GM12878 (cell line): ENCODE results near the gene SLC22A23. TPM values are rescaled to one million over a fixed set of nuclear protein-coding genes. Genes with fewer than 3 reads are reported as not detected.

Experiments used
- ATAC-seq: fragments of 200-7000 bp; cut with Tn5 transposase; 3 replicates; pipeline ENCODE4 v1.9.1; 2020; ENCODE audit warnings: mild to moderate bottlenecking, moderate library complexity
- BruUV-seq: library from RNA; stranded (reverse); fragments of 400-500 nt; replicated peaks from 2 replicates; lab custom pipeline; 2021; lab: Mats Ljungman, UMichigan
- CTCF ChIA-PET: fragments of 300-600 bp; sonication (Branson Sonifier 250); formaldehyde crosslinking; extraction: SDS; loops from one replicate; lab custom pipeline; 2021; ENCODE audit warnings: inconsistent platforms; lab: Yijun Ruan, JAX
- POLR2A ChIA-PET: fragments of 350-600 bp; formaldehyde crosslinking; extraction: SDS; loops from one replicate; lab custom pipeline; 2021; ENCODE audit warnings: inconsistent platforms; lab: Charles Lee
- RAD21 ChIA-PET: fragments of 300-600 bp; sonication (Branson Sonifier 250); formaldehyde crosslinking; loops from one replicate; lab custom pipeline; 2023; ENCODE audit warnings: antibody characterized with exemption; ENCODE audit not compliant: unreplicated experiment; lab: Charles Lee
- SMC1A ChIA-PET: fragments of 300-600 bp; sonication (Branson Sonifier 250); formaldehyde crosslinking; loops from one replicate; lab custom pipeline; 2023; ENCODE audit not compliant: unreplicated experiment, uncharacterized antibody; lab: Charles Lee
- DNase-seq: peaks from one replicate; pipeline ENCODE4 v3.0.0-alpha.2; 2011; ENCODE audit warnings: low read depth, low spot score
- FAIRE-seq: peaks from 3 replicates; lab custom pipeline; 2011; peaks lifted over from hg19 to GRCh38; lab: Jason Lieb, UNC
- H2AFZ ChIP-seq: 2 replicates; pipeline ENCODE4 v1.6.0; 2011; ENCODE audit warnings: low read depth, low read length, control low read depth; ENCODE audit not compliant: control insufficient read depth
- H3K27ac ChIP-seq: 2 replicates; pipeline ENCODE4 v1.5.1; 2011; ENCODE audit warnings: control low read depth; ENCODE audit not compliant: control insufficient read depth, insufficient read depth
- H3K27me3 ChIP-seq, 2 experiments: replicated peaks in 1 of 2; 2 replicates each; pipeline versions ENCODE4 v1.6.0 to v1.6.1; 2011; ENCODE audit warnings: low read length in 1 of 2; ENCODE audit not compliant: control insufficient read depth in 2 of 2, insufficient read depth in 2 of 2
- H3K36me3 ChIP-seq, 2 experiments: 2 replicates each; pipeline ENCODE4 v1.5.1; 2011; ENCODE audit warnings: low read length in 1 of 2; ENCODE audit not compliant: control insufficient read depth in 2 of 2, insufficient read depth in 2 of 2
- H3K4me1 ChIP-seq: 2 replicates; pipeline ENCODE4 v1.6.1; 2011; ENCODE audit warnings: mild to moderate bottlenecking, low read length, moderate library complexity, mixed read lengths; ENCODE audit not compliant: control insufficient read depth, insufficient read depth
- H3K4me2 ChIP-seq: 2 replicates; pipeline ENCODE4 v1.6.0; 2011; ENCODE audit warnings: control low read depth; ENCODE audit not compliant: control insufficient read depth, insufficient read depth
- H3K4me3 ChIP-seq: fragments of 200-600 bp; sonication (generic); 2 replicates; pipeline ENCODE4 v1.5.1; 2016
- H3K79me2 ChIP-seq: 2 replicates; pipeline ENCODE4 v1.6.0; 2011; ENCODE audit warnings: low read length; ENCODE audit not compliant: control insufficient read depth, insufficient read depth
- H3K9ac ChIP-seq: 2 replicates; pipeline ENCODE4 v1.8.0; 2011; ENCODE audit warnings: low read length, control low read depth, mixed read lengths; ENCODE audit not compliant: control insufficient read depth, insufficient read depth
- H3K9me3 ChIP-seq: replicated peaks from 3 replicates; pipeline ENCODE4 v1.5.1; 2011; ENCODE audit warnings: mild to moderate bottlenecking, low read length; ENCODE audit not compliant: control insufficient read depth, insufficient read depth
- H4K20me1 ChIP-seq: 2 replicates; pipeline ENCODE4 v1.6.0; 2011; ENCODE audit not compliant: control insufficient read depth, insufficient read depth
- ASH2L ChIP-seq: fragments of 300-600, 200-600 bp; sonication (generic); IDR thresholded peaks from 2 replicates; pipeline ENCODE4 v1.6.1; 2017; ENCODE audit warnings: low read depth, mild to moderate bottlenecking, borderline replicate concordance
- CHD2 ChIP-seq: IDR thresholded peaks from 2 replicates; pipeline ENCODE4 v1.6.1; 2011; ENCODE audit warnings: low read depth, low read length, improper control_type of control experiment, borderline replicate concordance
- CHD4 ChIP-seq: fragments of 200-600 bp; sonication (generic); IDR thresholded peaks from 2 replicates; pipeline ENCODE4 v1.6.1; 2016; ENCODE audit warnings: mild to moderate bottlenecking
- JUNB ChIP-seq: IDR thresholded peaks from 2 replicates; pipeline ENCODE4 v1.6.1; 2016; ENCODE audit warnings: antibody characterized with exemption, mild to moderate bottlenecking
- POLR2AphosphoS5 ChIP-seq: IDR thresholded peaks from 2 replicates; pipeline ENCODE4 v1.6.1; 2011; ENCODE audit warnings: mild to moderate bottlenecking, low read length, inconsistent platforms
- TCF7 ChIP-seq: IDR thresholded peaks from 2 replicates; pipeline ENCODE4 v1.6.1; 2014; ENCODE audit warnings: antibody characterized with exemption, borderline replicate concordance
- WGBS: methylation state at CpG from one replicate; pipeline ENCODE4 v1.1.6; 2016; ENCODE audit warnings: low lambda C conversion rate; ENCODE audit not compliant: insufficient replicate concordance, insufficient coverage; ENCODE audit errors: missing lambda C conversion rate; 5-methylcytosine and 5-hydroxymethylcytosine counted together
- in situ Hi-C: fragments of 300-500 bp; cut with MboI; formaldehyde crosslinking; loops from 9 replicates; pipeline ENCODE4 v1.14.3; 2018; ENCODE audit warnings: mixed read lengths
- intact Hi-C: fragments of 100-400 bp; cut with micrococcal nuclease; formaldehyde crosslinking; loops from one replicate; pipeline ENCODE4 v1.14.2; 2022; ENCODE audit not compliant: unreplicated experiment
- polyA plus RNA-seq, 11 experiments: library from polyadenylated mRNA; depleted of rRNA in 4 of 11; unstranded in 6 of 11; stranded (reverse) in 5 of 11; fragments of >200 nt; fragmentation: Nextera tagmentation in 4 of 11; fragmentation: Illumina TruSeq in 1 of 11; extraction: Ambion mirVana in 4 of 11; extraction: Trizol in 1 of 11; gene quantifications; 1 replicate in 1 of 11; 2 replicates in 10 of 11; pipeline versions ENCODE4 v1.2.1 to v1.2.3, GENCODE V29; 2011 to 2016; ENCODE audit warnings: inconsistent platforms in 2 of 11, missing spikeins in 2 of 11, low read depth in 1 of 11
- total RNA-seq, 4 experiments: library from RNA; depleted of rRNA in 3 of 4; stranded (reverse); fragments of >200 nt in 3 of 4; fragmentation: Illumina TruSeq in 1 of 4; extraction: Trizol in 1 of 4; gene quantifications; 2 replicates each; pipeline versions ENCODE4 v1.2.1 to v1.2.3, GENCODE V29; 2013 to 2021
- TF ChIP-seq, protein P1 (sequence below): fragments of 450-650 bp; IDR thresholded peaks from 2 replicates; pipeline ENCODE4 v1.6.1; 2017; ENCODE audit warnings: mild to moderate bottlenecking, moderate library complexity
- TF ChIP-seq, protein P2 (sequence below): fragments of 450-650 bp; IDR thresholded peaks from 2 replicates; pipeline ENCODE4 v1.6.1; 2017; ENCODE audit warnings: borderline replicate concordance

Gene SLC22A23
- total and polyA plus RNA-seq, 10 of the 15 experiments (the other 5 are each of a cell fraction or from before 2014, with no cell fraction given): 0.20 to 2.4 (median 0.74) TPM

DNA sequence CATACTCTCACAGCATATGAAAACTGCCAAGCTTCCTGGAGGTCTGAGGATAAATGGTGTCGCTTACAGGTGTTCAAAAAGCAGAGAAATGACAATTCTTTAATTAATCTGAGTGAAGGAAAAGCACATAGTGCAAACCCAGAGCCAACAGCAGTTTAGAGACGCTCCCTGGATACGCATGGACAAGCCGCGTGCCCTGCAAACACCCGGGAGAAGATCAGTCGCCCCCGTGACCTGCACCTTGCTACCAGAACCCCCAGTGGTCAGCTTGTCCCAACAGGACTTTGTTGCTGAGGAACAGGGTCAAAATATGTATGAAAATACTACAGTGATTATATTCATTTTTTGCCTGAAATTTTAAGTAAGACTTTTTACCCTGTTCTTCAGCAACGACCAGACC, 104.2 kb downstream of the SLC22A23 start:
- H3K27me3 ChIP-seq: no peaks in the 10 kb centered on the region; a peak in 1 of 4 replicates
- no peaks in the 10 kb centered on the region for H3K79me2 ChIP-seq
- DNase-seq: no peak
- intact Hi-C loops (no loop called here), in situ Hi-C loops (no loop called here)
- no peak overlapping the region for H3K4me3 ChIP-seq
- no peaks in the 10 kb centered on the region for H4K20me1 ChIP-seq
- no peak overlapping the region for H3K4me2 ChIP-seq
- BruUV-seq: no TSS peak
- no peak overlapping the region for H3K9ac ChIP-seq
- POLR2A ChIA-PET: interaction anchor here (0.6 kb wide), 1 partner anchor 16 kb away, joined by 4 read pairs; no protein-coding TSS in a partner anchor
- peaks cover 7% of the 10 kb centered on the region for H3K4me1 ChIP-seq
- no peaks in the 10 kb centered on the region; the same call in 2 of the 3 replicates for H3K9me3 ChIP-seq
- no peak overlapping the region for H2AFZ ChIP-seq
- SMC1A ChIA-PET: interaction anchor here (0.8 kb wide), 1 partner anchor 16 kb away, joined by 5 read pairs; no protein-coding TSS in a partner anchor
- H3K36me3 ChIP-seq: no peaks in the 10 kb centered on the region
- ATAC-seq: no peak
- TF ChIP-seq CHD4 (no peak), CHD2 (no peak), ASH2L (no peak), POLR2AphosphoS5 (no peak), TCF7 (no peak), JUNB (peak; percentile 50)
- TF ChIP-seq, protein P1, sequence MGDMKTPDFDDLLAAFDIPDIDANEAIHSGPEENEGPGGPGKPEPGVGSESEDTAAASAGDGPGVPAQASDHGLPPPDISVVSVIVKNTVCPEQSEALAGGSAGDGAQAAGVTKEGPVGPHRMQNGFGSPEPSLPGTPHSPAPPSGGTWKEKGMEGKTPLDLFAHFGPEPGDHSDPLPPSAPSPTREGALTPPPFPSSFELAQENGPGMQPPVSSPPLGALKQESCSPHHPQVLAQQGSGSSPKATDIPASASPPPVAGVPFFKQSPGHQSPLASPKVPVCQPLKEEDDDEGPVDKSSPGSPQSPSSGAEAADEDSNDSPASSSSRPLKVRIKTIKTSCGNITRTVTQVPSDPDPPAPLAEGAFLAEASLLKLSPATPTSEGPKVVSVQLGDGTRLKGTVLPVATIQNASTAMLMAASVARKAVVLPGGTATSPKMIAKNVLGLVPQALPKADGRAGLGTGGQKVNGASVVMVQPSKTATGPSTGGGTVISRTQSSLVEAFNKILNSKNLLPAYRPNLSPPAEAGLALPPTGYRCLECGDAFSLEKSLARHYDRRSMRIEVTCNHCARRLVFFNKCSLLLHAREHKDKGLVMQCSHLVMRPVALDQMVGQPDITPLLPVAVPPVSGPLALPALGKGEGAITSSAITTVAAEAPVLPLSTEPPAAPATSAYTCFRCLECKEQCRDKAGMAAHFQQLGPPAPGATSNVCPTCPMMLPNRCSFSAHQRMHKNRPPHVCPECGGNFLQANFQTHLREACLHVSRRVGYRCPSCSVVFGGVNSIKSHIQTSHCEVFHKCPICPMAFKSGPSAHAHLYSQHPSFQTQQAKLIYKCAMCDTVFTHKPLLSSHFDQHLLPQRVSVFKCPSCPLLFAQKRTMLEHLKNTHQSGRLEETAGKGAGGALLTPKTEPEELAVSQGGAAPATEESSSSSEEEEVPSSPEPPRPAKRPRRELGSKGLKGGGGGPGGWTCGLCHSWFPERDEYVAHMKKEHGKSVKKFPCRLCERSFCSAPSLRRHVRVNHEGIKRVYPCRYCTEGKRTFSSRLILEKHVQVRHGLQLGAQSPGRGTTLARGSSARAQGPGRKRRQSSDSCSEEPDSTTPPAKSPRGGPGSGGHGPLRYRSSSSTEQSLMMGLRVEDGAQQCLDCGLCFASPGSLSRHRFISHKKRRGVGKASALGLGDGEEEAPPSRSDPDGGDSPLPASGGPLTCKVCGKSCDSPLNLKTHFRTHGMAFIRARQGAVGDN: no peak
- TF ChIP-seq, protein P2, sequence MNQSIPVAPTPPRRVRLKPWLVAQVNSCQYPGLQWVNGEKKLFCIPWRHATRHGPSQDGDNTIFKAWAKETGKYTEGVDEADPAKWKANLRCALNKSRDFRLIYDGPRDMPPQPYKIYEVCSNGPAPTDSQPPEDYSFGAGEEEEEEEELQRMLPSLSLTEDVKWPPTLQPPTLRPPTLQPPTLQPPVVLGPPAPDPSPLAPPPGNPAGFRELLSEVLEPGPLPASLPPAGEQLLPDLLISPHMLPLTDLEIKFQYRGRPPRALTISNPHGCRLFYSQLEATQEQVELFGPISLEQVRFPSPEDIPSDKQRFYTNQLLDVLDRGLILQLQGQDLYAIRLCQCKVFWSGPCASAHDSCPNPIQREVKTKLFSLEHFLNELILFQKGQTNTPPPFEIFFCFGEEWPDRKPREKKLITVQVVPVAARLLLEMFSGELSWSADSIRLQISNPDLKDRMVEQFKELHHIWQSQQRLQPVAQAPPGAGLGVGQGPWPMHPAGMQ: no peak
- WGBS: 52% methylated on average over 9 of the region's 9 CpGs
- H3K27ac ChIP-seq: no peak overlapping the region
- CTCF ChIA-PET: interaction anchor here (1.2 to 1.3 kb wide), 2 partner anchors 28 to 73 kb away, joined by 3 read pairs; no protein-coding TSS in a partner anchor
- RAD21 ChIA-PET: no interaction called here
- no peak for FAIRE-seq
